Esophagus mucosa (tissue), 1 donor: ENCODE data around the gene ADAM19. TPM values are rescaled to one million over a fixed set of nuclear protein-coding genes. Genes with fewer than 3 reads are reported as not detected.

Experiments used
- ATAC-seq: fragments of 200-7000 bp; cut with Tn5 transposase; one replicate; pipeline ENCODE4 v1.9.1; 2020
- total RNA-seq: library from RNA; stranded (reverse); gene quantifications from one replicate; pipeline ENCODE4 v1.2.4, GENCODE V29; 2023
- donor health status: DM: yes; HTN: yes; CAD: no.

Gene ADAM19
- total RNA-seq, 1 donor from 2014 or later = 2.2 TPM

DNA sequence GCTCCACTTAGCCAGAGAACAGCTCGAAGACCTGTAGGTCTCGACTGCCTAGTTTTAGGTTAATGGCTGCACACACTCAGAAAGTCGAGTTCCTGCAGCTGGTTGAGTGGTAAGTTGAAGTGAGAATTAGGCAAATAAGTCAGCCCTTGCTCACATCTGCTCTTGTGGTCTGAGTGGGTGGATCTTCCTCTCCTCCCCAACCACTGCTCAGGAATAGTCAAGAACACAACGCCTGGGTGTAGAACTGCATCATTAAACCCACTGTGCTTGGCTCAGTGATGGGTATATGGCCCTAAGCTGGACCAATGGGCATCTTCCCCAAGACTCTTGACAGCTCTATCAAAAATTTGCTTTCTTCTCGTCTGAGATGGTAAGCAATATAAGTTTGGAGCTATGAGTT is 20.9 kb upstream of the ADAM19 start:
- ATAC-seq = peak; percentile 73

- no peak for ATAC-seq
Observed at GRCh38 chr5:157594675-157595459, 19.3 kb upstream of the ADAM19 start.

- no peak for ATAC-seq
Observed at GRCh38 chr5:157594257-157594656, 18.7 kb upstream of the ADAM19 start.

DNA sequence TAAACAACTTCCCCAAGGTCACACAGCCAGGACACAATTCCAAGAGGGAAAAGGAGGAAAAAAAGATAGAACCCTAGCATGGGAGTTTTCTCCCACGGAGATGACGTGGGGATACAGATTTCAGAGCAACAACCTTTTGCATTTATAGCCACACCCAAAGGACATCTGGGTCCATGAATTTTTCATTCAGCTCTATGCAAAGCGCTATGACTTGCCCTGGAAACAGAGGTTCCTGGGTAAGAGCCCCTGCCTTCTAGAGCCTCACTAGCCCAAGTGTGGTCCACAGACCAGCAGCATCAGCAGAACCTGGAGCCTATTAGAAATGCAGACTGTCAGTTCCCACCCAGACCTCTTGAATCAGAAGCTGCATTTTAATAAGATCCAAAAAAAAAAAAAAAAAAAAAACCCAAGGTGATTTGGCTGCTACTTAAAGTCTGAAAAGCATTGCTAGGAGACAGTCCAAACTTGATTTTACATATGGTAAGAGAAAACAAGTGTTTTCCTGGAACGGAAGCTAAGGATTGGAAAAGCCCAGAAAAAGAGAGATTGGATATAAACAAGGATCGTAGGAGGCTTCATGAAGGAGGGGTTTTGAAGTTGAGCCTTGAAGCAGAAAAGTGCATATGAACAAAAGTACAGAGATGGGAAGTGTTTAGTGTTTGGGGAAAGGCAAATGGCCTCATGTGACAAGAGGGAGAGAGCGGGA is 17.6 kb upstream of the ADAM19 start:
- ATAC-seq = no peak

DNA sequence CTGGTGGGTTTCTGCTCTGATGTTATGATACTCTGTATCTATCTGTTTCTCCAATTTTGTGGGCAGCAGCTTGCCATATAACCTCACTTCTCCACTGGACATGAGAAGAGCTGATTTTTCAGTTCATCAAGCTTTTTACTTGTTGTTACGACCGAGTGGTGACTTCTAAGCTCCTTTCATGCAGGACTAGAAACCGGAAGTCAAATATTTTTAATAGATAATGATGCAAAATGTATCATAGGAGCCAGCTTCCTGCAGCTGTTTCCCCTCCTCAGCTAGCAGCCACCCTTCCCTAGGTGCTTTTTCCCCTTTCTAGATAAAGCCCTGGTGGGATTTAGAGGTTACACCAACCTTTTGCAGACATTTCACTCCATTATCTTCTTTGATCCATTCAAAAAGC is 17.0 kb upstream of the ADAM19 start:
- no peak for ATAC-seq

DNA sequence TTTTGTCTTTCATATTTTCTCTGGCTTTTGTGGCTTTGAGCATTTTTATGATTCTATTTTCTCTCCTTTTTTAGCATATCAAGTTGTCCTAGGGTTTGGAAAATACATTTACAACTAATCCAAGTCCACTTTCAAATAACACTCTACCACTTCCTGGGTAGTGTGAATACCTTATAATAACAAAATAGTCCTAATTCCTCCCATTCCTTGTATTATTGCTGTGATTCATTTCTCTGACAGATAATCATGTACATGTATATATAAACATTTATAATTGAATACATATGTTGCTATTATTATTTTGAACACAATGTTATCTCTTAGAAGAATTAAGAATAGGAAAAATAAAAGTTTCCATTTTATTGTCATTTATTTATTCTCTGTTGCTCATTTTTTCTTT is 14.9 kb upstream of the ADAM19 start:
- ATAC-seq = no peak

DNA sequence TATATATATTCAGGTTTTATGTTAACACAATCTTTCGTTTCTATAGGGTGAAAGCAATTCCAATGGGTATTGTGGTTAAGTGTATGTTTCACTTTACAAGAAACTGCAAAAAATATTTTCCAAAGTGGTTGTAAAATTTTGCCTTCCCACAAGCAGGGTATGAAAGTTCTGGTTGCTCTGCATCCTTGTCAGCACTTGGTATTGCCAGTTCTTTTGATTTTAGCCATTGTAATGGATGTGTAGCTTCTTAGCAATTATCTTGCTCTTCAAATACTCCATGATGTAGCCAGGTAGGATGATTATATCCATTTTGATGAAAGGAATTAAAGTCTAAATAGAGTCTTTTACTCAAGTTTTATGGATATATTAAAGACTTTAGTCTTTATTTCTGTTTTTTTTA is 9.1 kb upstream of the ADAM19 start:
- no peak for ATAC-seq

DNA sequence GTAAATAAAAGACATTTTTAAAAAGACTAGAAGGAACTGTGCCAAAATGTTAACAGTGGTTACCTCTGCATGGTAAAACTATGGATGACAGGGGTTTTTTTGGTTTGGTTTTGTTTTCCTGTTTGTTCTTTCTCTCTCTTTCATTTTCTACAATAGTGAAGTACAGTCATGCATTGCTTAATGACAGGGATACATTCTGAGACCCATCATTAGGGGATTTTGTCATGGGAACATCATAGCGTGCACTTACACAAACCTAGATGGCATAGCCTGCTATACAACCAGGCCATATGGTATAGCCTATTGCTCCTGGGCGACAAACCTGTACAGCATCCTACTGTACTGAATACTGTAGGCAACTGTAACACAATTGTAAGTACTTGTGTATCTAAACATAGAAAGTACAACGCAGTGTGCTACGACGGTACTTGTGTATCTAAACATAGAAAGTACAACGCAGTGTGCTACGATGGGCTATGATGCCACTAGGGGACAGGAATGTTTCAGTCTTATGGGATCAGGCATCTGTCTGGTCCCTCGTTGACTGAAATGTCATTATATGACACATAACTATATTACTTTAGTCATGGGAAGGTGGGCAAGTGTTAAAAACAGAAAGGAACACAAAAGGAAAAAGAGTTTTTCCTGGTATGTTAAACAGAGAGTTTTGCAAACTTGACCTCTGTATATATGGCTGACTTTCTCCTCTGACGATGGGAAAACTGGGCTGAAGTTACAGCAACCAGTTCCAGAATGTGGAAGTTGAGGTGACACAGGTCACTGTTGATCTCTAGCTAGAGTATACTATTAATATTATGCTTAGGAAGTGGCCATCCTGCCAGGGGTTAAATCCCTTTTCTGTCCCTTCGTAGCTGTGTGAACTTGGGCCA is 7.4 kb upstream of the ADAM19 start:
- no peak for ATAC-seq

GRCh38 chr5:157581901-157582300 is 6.3 kb upstream of the ADAM19 start:
- ATAC-seq = no peak

DNA sequence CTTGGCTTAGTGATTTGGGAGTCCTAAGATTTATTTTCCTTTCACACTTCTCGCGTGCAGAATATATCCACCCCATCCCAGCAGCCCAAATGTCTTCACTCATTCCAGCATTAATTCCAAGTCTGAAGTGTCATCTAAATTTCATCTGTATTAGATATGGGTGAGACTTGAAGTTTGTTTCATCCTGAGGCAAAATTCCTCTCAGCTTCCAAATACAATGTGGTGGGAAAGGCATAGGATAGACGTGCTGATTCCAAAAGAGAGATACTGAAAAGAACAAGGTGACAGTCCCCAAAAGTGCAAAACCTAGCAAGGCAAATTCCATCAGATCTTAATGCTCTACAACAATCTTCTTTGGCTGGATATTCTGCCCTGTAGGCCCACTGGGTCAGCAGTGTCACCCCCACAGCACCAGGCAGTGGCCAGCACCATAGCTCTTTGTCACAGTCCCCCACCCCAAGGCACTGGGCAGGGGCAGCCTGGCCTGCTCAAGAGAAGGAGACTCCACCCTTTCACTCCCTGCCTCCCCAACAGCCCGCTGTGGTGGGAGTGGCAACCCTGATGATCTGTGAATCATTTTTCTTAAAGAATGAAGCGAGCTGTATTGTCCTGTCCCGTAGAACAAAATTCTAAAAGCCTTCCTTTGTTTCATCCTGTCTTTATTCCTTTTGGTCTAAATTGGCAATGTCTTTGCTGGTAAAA is 2.7 kb upstream of the ADAM19 start:
- no peak for ATAC-seq

DNA sequence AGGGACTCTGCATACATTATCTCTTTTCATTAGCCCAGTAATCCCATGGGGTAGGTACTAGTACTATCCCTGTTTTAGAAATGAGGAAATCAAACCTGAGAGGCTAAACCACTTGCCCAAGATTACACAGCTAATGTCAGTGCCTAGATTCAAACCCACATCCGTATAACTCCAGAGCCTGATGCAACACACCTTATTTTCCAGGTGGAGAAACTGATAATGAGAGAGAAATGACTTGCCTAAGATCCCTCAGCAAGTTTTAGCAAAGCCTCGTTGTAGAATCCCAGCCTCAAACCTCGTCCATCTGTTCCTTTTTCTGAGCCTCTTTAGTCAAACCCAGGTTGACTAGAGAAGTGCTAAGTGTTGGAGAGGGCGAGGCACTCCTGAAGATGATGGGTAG is 1.1 kb upstream of the ADAM19 start:
- ATAC-seq = no peak

- peak; percentile 35 for ATAC-seq
Observed at GRCh38 chr5:157574456-157575380, 857 bp downstream of the ADAM19 start.

DNA sequence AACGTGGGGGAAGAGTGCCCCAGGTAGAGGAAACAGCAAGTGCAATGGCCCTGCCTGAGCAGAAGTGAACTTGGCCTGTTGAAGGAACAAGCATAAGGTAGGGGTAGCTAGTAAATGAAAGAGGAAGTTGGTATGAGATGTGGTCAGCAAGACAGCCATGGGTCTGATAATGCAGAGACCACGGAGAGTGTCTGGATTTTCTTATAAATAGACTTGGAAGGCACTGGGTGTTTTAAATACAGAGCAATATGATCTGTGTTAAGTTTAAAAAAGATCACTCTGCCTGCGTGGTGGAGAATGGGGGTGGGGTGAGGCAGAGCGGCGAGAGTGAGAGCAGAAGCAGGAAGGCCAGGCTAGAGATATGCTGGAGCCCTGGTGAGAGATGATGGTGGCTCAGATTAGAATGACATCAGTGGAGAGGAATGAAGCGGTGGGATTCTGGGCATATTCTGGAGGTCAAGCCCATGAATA is 4.2 kb downstream of the ADAM19 start:
- ATAC-seq = peak; percentile 67

GRCh38 chr5:157570531-157571200 is 4.9 kb downstream of the ADAM19 start:
- ATAC-seq = no peak

GRCh38 chr5:157568720-157569119 is 6.9 kb downstream of the ADAM19 start:
- no peak for ATAC-seq

DNA sequence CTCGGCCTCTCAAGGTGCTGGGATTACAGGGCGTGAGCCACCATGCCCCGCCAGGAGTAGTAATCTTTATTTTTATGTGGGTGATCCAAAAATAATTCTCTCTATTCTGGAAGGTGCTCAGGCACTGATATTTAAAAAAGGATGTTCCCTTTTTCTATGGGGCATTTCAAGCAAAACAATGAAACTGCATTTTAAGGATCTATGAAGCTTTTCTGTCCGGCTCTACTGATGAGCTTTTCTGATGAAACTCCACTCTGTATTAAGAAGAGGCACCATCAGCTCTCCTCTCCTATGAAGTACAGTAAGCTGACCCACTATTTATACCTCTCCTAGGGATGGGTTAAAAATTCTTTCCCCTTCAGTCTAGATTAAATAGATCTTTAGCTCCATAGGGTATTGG is 7.4 kb downstream of the ADAM19 start:
- no peak for ATAC-seq

GRCh38 chr5:157566902-157567489 is 8.6 kb downstream of the ADAM19 start:
- no peak for ATAC-seq

GRCh38 chr5:157563929-157564716 is 11.5 kb downstream of the ADAM19 start:
- no peak for ATAC-seq

DNA sequence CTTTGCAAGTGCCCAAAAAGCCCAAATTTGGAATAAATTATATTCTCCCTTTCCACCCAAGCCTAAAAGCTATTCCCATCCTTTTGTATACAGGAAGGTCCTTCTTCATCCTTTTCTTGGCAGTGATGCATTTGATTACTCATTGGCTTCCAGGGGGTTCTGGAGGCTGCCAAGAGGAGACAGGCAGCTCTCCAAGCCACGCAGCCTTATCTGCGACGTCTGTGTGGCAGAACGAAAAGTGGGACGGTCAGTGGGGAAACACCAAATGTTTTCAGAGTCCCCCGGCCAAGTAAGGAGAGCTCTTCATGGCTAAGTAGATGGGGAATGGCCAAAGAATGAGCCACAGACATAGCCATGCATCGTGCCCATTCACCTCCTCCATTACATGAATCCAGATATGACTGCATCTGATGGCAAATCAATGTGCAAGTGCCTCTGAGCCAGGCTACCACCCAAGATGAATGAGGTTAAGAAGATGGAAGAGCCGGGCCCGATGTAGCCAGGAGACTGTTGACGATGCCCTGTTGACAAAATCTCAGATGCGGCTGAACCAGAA is 12.1 kb downstream of the ADAM19 start:
- no peak for ATAC-seq
